ENCODE data around the gene CATSPER3.

DNA sequence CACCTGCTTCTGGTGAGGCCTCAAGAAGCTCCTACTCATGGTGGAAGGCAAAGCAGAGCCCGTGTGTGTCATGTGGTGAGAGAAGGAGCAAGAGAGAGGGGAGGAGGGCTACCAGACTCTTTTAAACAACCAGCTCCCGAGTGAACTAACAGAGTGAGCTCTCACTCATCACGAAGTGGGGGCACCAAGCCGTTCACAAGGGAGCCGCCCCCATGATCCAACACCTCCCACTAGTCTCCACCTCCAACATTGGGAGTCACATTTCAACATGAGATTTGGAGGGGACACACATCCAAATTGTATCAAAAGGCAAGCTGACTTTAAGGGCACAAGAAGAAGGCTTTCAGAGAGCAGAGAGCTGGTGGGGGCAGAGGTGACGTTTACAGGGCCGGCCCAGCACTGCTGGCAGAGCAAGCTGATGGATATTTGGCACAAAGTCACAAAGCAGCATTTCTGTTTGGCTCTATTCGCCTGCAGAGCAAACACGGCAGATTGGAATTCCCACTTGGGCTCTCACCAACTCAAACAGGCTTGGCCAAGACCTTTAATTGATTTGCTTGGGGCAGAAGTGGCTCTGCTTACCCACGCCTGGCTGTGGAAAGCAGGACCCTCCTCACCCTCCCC lies 46.4 kb downstream of the CATSPER3 start:
- TF ChIP-seq, protein P1, sequence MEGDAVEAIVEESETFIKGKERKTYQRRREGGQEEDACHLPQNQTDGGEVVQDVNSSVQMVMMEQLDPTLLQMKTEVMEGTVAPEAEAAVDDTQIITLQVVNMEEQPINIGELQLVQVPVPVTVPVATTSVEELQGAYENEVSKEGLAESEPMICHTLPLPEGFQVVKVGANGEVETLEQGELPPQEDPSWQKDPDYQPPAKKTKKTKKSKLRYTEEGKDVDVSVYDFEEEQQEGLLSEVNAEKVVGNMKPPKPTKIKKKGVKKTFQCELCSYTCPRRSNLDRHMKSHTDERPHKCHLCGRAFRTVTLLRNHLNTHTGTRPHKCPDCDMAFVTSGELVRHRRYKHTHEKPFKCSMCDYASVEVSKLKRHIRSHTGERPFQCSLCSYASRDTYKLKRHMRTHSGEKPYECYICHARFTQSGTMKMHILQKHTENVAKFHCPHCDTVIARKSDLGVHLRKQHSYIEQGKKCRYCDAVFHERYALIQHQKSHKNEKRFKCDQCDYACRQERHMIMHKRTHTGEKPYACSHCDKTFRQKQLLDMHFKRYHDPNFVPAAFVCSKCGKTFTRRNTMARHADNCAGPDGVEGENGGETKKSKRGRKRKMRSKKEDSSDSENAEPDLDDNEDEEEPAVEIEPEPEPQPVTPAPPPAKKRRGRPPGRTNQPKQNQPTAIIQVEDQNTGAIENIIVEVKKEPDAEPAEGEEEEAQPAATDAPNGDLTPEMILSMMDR (IDR thresholded peaks at IDR 0.05), result no peak
- no peak for TF ChIP-seq POLR2A (IDR thresholded peaks at IDR 0.05)

All from suprapubic skin (tissue), 3 donors.